Left kidney (tissue), 2 donors: ENCODE measurements around the gene LTBP3. TPM values are rescaled to one million over a fixed set of nuclear protein-coding genes. Genes with fewer than 3 reads are reported as not detected.
A peak's percentile ranks its signal among the peaks of the same experiment; 100 is the strongest.
"Not testable (repeated sequence)": the region's sequence is repeated elsewhere in the genome, so short reads cannot be mapped to it uniquely, and the experiment has no call there.

Source experiments
- DNase-seq: peaks from one replicate; pipeline ENCODE4 v3.0.0-alpha.2; 2013
- polyA plus RNA-seq: library from polyadenylated mRNA; unstranded; fragments of 120-200 nt; gene quantifications from one replicate; pipeline ENCODE4 v1.2.1, GENCODE V29; 2013; ENCODE audit not compliant: insufficient read length

The LTBP3 gene
- polyA plus RNA-seq, 1 donor = 142 TPM

DNA sequence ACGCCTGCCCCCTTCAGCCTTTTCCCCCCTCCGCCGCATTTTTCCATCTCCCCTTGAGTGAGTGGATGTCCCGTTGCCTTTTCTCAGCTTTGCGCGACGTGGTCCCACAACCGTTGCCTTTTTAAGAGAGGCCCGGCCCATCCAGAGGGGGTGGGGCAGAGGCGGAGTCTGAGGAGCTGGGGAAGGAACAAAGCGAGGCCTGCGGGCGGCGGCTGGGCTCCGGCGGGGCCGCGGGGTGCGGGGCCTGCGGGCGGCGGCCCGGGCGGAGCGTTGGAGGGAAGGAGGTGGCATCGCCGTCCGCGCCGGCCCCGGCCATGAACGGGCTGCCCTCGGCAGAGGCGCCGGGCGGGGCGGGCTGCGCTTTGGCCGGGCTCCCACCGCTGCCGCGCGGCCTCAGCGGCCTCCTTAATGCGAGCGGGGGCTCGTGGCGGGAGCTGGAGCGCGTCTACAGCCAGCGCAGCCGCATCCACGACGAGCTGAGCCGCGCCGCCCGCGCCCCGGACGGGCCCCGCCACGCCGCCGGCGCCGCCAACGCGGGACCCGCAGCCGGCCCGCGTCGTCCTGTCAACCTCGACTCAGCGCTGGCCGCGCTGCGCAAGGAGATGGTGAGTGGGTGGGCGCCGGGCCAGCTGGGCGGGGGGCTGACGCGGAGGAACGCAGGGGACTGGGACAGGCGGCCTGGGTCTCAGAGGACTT is 14.3 kb upstream of the LTBP3 start, which contains the start of gene FAM89B:
TSS of gene FAM89B (plus strand) at position 183 of the 696 bp plus-strand sequence. CDS start at position 315, 132 bp downstream.
- DNase-seq = peak; percentile 90

- DNase-seq = no peak
Measured at GRCh38 chr11:65571940-65572339, 13.8 kb upstream of the LTBP3 start.

DNA sequence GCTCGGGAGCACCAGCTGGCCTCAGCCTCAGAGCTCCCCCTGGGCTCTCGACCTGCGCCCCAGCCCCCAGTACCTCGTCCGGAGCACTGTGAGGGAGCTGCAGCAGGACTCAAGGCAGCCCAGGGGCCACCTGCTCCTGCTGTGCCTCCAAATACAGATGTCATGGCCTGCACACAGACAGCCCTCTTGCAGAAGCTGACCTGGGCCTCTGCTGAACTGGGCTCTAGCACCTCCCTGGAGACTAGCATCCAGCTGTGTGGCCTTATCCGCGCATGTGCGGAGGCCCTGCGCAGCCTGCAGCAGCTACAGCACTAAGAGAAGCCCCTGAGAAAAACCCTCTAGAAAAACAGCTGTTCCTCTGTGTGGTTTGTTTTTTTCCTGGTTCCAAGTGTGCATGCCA is 13.3 kb upstream of the LTBP3 start:
- DNase-seq = no peak

DNA sequence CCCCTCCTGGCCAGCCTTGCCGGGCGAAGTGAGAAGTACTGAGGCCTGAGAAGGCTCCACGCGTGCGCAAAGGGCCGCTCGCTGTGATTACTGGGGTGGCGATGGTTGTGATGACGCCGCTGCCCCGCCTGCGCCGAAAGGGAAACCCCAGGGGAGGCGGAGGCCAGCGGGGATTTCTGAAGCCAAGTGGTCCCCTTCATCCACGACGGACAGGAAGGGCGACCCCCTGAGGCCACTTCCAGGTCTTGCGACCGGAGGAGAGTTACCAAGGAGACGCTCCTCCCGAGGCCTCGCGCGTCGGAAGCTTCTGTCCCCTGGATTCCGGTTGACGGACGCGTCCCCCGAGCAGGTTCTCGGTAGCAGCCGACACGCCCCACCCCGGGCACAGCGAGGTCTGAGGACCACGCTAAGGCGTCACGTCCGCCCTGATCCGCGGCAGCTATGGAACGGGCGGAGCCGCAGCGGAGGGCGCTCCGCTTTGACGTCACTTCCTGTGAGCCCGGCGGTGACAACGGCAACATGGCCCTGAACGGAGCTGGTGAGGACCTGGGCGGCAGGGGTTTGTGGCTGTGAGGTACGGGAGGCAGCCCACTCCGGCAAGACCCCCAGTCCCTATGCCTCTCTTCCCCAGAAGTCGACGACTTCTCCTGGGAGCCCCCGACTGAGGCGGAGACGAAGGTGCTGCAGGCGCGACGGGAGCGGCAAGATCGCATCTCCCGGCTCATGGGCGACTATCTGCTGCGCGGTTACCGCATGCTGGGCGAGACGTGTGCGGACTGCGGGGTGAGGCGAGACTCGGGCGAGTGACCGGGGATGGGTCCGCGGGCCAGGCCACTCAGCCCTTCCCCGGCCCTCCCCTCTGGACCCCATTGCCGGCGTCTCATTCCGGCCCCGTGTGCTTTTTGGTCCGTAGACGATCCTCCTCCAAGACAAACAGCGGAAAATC is 12.1 kb upstream of the LTBP3 start, which contains the start of gene ZNRD2:
TSS of gene ZNRD2 (plus strand) at position 505 of the 946 bp plus-strand sequence. CDS start at position 520, 15 bp downstream.
- DNase-seq = peak; percentile 95

DNA sequence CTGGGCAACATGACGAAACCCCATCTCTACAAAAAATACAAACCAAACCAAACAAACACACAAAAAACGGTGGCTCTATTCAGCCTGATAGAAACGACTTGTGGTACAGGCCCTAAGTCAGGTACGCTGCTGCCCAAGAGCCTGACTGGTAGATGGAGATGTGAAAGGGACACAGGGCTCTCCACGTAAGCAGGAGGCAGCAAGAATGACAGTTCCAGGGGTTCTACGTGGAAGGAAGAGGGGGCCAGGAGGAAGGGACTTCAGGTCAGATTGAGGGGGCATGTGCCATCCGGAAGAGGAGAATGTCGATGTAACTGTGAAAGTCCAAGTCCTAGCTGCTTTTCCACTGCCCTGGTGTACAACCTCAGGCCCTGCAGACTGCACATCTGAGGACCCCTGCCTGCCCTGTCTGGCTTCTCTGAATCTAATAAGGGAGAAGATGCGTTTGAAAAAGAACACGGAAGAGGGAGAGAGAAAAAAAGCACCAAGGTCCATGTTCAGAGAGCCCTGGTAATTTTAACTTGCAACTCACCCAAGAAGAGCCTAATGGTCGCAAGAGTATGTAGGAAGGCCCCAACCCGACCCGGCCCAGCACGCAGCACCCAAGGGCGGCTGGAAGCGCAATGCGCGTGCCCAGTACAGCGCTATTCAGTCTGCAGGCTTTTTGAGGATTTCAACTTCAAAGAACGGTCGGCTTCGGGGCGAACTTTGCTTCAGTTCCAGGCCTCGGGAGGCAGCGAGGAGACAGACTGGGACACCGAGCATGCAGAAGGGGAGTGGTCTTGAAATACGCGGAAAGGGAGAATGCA is 11.2 kb upstream of the LTBP3 start:
- DNase-seq = no peak

DNA sequence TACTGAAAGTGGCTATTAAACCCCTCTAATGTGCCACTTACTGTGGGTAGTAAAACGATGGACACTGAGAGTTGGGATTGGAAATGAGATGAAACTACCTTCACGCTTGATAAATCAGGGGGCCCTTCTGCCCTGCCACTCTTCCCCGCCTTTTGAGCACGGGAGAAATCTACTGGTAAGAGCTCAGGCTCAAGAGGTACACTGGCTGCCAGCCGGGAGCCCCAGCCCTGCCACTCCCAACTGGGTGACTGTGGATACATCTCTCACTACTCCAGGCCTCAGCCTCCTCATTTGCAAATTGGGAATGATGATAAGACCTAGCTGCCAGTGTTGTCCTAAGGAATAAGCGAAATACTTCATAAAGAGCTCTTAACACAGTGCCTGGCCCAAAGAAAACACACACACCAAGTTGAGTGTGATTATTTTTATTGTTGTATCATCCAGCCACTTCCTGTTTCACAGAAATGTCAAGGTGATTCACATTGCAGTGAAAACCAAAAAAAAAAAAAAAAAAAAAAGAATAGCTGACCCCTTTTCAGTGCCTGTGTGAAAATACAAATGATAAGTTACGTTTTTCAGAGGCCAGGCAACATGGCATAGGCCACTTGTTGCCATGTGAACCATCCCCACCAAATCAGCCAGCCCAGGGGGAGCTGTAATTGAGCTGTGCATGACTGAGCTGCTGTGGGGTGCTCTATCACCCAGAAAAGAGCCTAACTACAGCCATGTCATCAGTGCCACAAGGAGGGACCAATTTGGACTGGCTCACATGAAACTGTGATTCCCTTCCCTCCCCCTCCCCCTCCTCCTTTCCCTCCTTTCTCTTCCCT is 7.7 kb upstream of the LTBP3 start:
- DNase-seq = no peak

DNA sequence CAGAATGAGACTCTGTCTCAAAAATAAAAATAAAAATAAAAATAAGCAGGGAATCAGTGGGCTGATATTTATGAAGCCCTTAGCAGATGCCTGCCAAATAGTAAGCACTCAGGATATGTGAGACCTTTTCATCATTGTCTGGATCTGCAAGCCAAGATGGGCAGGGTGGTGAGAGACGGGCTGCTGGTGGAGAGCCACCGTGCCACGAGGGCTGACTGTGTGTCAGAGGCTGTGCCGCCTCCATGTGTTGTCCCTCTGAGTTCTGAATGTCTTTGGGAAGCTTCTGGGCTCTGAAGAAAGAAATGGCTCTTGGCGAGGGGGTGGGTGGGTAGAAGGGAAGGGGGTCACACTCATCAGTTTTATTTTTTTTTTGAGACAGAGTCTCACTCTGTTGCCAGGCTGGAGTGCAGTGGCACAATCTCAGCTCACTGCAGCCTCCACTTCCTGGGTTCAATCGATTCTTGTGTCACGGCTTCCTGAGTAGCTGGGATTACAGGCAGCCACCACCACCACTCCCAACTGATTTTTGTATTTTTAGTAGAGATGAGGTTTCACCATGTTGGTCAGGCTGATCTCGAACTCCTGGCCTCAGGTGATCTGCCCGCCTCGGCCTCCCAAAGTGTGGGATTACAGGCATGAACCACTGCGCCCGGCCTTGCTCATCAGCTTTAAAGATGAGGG is 6.9 kb upstream of the LTBP3 start:
- DNase-seq = not testable (repeated sequence)

- no peak for DNase-seq
Measured at GRCh38 chr11:65563601-65564000, 5.4 kb upstream of the LTBP3 start.

DNA sequence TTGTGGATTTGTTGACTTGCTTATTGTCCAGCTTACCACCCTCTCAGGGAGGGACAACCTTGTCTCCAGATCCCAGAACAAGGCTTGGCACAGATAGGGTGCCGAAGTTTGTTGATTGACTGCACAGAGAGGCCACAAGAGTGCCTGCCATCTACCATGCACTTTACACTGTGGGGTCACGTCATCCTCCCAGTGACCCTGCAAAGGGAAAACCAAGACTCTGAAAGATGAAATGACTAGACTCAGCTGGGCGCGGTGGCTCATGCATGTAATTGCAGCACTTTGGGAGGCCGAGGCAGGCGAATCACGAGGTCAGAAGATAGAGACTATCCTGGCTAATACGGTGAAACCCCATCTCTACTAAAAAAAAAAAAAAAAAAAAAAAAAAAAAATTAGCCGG is 4.6 kb upstream of the LTBP3 start:
- no peak for DNase-seq

DNA sequence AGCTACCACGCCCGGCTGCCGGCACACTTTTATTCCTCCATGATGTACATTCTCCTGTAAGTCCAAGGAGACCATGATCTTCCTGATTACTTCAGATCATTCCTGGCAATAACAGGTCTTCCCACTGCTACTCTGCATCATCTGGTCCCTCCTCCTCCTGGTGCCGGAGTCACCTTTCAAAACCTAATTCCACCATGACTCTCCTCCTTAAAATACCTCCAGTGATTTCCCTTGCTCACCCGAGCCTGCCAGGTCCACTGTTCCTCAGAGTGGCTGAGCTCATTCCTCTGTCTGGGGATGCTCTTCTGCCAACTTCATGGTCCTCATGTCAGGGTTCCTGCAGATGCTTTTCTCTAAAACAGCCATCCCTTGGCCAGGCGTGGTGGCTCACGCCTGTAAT is 3.9 kb upstream of the LTBP3 start:
- no peak for DNase-seq

GRCh38 chr11:65560555-65561418 is 2.6 kb upstream of the LTBP3 start:
- no peak for DNase-seq

DNA sequence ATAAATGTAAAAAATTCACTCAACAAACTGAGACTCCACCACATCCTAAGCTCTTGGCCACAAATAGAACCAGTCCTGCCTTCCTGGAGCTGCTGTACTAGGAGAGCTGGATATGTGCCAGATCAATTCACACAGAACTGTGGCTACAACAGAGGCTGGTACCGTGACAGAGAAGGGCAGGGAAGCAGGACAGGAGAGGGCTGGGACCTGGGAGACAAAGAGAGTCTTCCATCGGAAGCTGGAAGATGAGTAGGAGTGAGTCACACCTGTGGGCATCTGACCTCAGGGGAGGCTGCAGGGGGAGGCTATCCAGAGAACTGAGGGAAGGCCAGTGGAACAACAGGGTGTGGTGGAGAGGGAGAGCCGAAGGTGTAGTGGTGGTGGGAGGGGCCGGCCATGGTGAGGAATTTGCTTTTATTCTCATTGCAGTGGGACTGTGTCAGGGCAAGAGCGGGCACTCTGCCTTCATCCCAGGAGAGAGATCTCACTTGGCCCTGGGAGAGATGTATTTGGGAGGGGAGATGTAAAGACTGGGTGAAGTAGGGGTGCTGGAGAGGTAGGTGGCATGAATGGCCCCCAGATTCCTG is 1.9 kb upstream of the LTBP3 start:
- no peak for DNase-seq

- DNase-seq = no peak
Measured at GRCh38 chr11:65559535-65559934, 1.4 kb upstream of the LTBP3 start.

GRCh38 chr11:65558930-65559509 is 861 bp upstream of the LTBP3 start:
- DNase-seq = no peak

DNA sequence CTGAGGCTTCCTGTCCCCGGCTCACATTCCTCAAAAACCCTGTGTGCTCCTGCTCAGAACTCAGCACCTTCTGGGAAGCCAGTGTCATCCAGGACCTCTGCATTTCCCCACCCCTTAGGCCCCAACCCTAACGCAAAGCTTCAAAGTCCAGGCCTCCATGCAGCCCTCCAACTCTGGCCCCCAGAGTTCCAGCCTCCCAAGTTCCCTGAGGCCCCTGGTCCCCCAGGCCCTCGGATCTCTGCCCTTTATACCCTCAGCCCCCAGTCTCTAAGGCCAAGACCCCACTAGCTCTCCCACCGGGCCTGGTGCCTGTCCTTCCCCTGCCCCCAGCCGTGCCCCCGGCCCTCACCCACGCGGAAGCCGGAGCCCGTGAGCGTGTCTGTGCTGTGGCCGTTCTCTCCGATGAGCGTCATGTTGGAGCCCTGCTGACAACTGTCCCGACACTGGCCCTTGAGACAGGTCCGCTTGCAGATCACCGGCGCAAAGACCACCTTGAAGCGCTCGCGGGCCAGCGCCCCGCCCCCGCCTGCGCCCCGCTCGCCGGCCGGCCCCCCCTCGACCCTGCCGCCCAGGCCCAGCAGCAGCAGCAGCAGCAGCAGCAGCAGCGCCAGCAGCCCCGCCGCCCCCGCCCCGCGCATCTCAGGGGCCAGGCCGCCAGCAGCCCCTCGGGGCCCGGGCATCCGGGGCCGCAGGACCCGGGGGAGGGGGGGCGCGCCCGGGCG is 718 bp downstream of the LTBP3 start:
- no peak for DNase-seq

DNA sequence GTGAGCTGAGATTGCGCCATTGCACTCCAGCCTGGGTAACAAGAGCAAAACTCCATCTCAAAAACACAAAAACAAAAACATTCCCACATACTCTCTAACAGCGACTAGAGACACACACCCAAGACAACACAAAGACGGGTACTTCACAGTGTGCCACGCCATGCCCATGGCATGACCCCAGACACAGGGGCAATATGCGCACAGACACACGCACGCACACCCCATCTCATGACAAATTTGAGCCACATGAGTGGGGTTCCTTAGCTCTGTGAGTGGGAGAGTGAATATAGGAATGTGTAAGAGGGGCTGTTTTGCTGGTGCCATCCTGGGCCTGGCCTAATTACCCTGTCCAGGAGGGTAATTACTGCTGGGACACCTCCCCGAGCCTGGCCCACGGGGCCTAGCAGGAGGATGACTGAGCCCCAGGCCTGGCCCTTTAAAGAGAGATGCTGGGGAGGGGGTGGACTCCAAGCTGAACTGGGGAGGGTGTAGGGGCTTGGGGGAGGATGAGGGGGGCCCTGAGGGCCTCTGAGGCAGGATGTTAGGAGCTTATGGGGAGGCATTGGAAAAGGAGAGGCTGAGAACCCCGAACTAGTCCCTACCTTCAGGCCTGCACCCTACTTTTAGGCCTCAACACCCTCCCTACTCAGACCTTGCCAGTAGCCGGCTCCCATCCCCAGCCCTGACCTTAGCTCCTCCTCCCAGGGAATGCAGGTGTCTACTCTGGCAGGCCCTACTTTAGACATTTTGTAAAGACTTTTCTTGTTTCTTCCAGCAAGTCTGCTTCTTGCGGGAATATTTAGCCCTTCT is 1.5 kb downstream of the LTBP3 start:
- DNase-seq = no peak

DNA sequence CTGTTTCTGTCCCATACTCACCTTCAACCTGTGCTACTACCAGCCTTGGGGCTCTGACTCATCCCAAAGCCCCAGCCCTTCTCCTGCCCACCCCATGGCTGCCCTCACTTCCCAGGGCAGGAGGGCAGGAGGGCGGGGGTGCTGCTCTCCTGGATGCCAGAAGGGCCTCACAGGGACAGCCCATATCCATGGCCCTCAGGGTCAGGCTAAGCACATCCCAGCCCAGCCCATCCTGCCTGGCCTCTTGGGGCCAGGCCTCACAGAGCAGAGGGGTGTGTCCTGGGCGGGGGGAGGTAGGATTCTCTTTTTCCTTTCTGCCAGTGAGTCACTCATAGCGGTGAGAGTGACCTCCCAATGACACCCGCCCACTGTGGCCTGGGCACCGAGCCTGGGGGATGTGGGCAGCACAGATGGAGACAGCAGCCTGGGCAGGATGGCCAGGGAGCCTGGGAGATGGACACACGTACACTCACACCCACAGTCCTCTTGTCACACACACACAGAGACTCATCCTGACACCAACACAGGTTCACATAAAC is 2.4 kb downstream of the LTBP3 start:
- DNase-seq = no peak
